Suppressor macrophage (primary cell): ENCODE data around the gene GLRA3.
"Not testable (repeated sequence)": the region's sequence is repeated elsewhere in the genome, so short reads cannot be mapped to it uniquely, and the experiment has no call there.

Experiments used
- DNase-seq, 4 experiments: peaks; one replicate each; pipeline ENCODE4 v3.0.0-alpha.2; 2020 to 2022

GLRA3 gene

GRCh38 chr4:174713181-174713580 is 115.9 kb downstream of the GLRA3 start:
- no peak for DNase-seq

GRCh38 chr4:174709526-174709925 is 119.5 kb downstream of the GLRA3 start:
- no peak for DNase-seq

GRCh38 chr4:174708381-174708780 is 120.7 kb downstream of the GLRA3 start:
- DNase-seq: no peak

- no peak for DNase-seq
Measured at GRCh38 chr4:174707902-174708301, 121.1 kb downstream of the GLRA3 start.

GRCh38 chr4:174707051-174707676 is 121.9 kb downstream of the GLRA3 start:
- no peak for DNase-seq

- no peak for DNase-seq
Measured at GRCh38 chr4:174702979-174703478, 126.0 kb downstream of the GLRA3 start.

- no peak for DNase-seq
Measured at GRCh38 chr4:174699654-174700053, 129.4 kb downstream of the GLRA3 start.

GRCh38 chr4:174697896-174698295 is 131.2 kb downstream of the GLRA3 start:
- DNase-seq: no peak

GRCh38 chr4:174697202-174697601 is 131.8 kb downstream of the GLRA3 start:
- DNase-seq: peak in 3 of 4 experiments; percentile 4 to 40 (median 19)

- DNase-seq: no peak
Measured at GRCh38 chr4:174696657-174697056, 132.4 kb downstream of the GLRA3 start.

GRCh38 chr4:174691876-174692275 is 137.2 kb downstream of the GLRA3 start:
- DNase-seq: not testable (repeated sequence)

GRCh38 chr4:174690665-174691064 is 138.4 kb downstream of the GLRA3 start:
- no peak for DNase-seq

- no peak for DNase-seq
Measured at GRCh38 chr4:174689618-174690017, 139.4 kb downstream of the GLRA3 start.

- DNase-seq: no peak
Measured at GRCh38 chr4:174686826-174687225, 142.2 kb downstream of the GLRA3 start.

GRCh38 chr4:174681723-174682300 is 147.2 kb downstream of the GLRA3 start:
- no peak for DNase-seq

- no peak for DNase-seq
Measured at GRCh38 chr4:174674305-174674840, 154.7 kb downstream of the GLRA3 start.

GRCh38 chr4:174673865-174674264 is 155.2 kb downstream of the GLRA3 start:
- DNase-seq: no peak

GRCh38 chr4:174672276-174672675 is 156.8 kb downstream of the GLRA3 start:
- DNase-seq: no peak

GRCh38 chr4:174669270-174669669 is 159.8 kb downstream of the GLRA3 start:
- no peak for DNase-seq

GRCh38 chr4:174665799-174666198 is 163.2 kb downstream of the GLRA3 start:
- DNase-seq: no peak

GRCh38 chr4:174663216-174663615 is 165.8 kb downstream of the GLRA3 start:
- no peak for DNase-seq

GRCh38 chr4:174658246-174658645 is 170.8 kb downstream of the GLRA3 start:
- no peak for DNase-seq

GRCh38 chr4:174657472-174657871 is 171.6 kb downstream of the GLRA3 start:
- no peak for DNase-seq

GRCh38 chr4:174654634-174655033 is 174.4 kb downstream of the GLRA3 start:
- DNase-seq: no peak
